HTR-8/SVneo (cell line): ENCODE results near the gene ISYNA1.
A peak's percentile ranks its signal among the peaks of the same experiment; 100 is the strongest.

Experiments
- DNase-seq: peaks from one replicate; pipeline ENCODE4 v3.0.0; 2011; ENCODE audit warnings: low spot score, mixed read lengths; ENCODE audit not compliant: insufficient read length
- FAIRE-seq: peaks from 2 replicates; lab custom pipeline; 2011; peaks lifted over from hg19 to GRCh38; lab: Jason Lieb, UNC

Gene ISYNA1

DNA sequence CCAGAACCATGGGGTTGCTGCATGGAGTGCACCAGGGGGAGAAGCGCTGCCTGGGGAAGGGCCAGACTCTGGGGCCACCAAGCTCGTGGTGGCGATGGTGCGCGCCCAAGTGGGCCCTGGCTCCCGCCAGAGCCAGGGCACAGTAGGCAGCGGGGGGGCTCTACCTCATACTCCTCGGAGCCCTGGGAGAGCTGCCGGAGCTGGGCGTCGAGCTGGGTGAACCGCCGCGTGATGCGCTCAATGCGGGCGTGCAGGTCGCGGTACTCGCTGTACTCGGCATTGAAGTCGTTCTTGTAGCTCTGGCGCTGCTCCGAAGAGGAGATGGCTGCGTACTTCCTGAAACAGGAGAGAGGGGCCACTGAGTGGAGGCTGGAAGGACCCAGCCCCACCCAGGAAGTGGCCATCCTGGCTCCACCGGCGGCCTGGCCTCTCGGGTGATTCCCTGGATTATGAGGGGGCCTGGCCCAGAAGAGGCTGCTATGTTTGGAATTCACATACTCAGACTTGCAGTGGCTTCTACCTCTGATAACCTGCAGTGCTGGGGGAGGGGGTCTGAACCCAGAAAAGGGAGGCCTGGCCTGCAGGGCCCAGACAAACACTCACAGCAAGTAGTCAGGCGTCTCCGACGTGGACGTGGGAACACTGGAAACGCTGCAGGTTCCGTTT, 8.3 kb upstream of the ISYNA1 start:
- no peak for FAIRE-seq
- no peak for DNase-seq

DNA sequence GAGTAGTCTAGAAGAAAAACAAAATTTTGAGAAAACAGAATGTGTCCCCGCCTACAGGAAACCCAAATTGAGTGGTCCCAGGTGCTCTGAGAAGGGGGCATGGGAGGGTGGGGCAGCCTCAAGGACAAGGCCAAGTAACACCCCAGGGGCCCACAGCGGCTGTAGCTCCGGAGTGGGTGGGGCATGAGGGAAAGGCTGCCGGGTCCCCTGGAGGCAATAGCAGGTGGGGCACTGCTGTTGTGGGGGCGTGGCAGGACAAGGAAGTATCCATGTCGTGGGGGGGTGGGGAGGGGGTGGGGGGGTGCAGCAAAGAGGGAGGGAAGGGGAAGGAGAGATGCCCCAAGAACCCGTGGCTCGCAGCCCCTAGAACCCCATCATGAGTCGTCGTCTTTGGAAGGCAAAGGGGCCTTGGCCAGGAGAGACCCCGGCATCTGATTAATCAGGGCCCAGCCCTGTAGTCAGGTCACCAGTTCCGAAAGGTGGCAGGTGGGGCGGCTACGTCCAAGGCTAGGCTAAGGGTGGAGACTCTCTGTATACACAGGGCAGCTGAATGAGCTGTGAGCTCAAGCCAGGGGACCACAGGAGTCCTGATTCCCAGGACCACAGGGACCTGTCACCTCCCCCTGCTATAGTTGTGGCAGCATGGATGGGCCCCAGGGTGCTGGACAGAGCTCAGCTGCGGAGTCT, 7.5 kb upstream of the ISYNA1 start:
- no peak for FAIRE-seq
- no peak for DNase-seq

DNA sequence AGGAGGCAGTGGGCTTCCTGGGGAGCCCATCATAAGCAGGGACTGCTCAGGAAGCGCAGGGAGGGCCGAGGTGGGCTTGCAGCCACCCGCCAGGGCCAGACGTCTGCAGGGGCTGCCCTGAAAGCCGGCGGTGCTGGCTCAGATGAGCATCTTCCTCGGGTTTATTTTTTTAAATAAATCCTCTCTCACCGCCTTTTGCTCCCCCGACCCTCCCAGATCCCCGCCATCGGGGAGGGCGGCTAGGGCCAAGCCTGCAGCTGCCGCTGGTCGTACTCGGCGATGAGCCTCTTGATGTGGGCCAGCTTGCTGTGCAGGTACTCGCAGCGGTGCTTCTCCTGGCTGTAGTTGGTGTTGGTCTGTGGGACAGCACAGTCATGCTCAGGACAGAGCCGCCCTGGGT, 6.6 kb upstream of the ISYNA1 start:
- DNase-seq: no peak
- no peak for FAIRE-seq

DNA sequence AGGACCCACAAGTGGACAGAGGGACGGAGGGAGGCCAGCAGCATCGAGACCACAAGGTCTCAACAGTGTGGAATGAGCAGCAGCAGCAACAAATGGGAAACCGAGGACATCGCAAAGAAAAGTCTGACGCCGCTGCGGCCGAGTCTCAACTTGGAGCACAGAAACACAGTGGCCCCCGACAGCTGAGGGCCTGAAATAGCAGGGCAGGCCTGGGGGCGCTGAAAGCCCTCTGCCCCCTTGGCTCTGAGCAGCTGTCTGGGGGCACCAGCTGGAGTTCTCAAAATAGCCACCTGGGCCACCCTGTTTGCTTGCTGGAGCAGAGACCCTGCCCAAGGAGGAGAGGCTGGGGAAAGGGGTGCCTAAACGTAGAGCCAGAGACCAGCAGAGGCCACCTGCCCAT, 5.9 kb upstream of the ISYNA1 start:
- DNase-seq (no peak), FAIRE-seq (no peak)

DNA sequence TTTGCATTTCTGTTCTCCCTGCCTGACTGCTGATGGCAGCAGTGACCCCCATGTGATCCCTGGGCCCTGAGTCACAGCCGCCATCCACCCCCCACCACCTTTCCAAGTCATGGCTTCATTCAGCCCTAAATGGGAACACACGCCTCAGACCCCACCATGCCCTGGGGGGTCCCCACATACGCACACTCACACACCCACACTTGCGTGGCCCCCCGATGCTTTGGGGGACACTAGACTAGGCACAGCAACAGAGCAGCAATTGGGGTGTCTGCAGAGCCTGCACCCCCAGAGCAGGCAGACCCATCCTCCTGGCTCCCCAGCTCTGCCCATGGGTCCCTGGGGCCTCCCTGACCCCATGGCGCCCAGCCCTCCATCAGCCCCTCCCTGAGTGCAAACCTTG, 5.5 kb upstream of the ISYNA1 start:
- no peak for FAIRE-seq
- DNase-seq: no peak

DNA sequence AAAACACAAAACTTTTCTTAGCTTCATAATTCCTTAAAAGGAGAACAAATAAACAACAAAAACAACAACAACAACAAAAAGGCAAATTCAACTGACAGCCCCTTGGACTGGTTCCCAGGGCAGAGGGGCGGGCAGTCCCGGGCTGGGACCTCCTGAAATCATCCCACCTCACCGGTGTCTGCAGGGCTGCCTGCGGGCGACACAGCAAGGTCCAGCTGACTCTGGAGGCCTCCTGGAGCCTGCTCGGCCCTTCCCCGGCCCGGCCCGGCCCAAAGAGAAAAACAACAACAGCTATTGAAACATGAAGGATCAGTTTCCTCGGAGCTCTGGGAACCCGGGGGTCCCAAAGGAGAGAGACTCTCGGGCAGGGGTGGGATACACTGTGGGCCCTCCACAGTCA, 5.0 kb upstream of the ISYNA1 start:
- no peak for DNase-seq
- FAIRE-seq: no peak

DNA sequence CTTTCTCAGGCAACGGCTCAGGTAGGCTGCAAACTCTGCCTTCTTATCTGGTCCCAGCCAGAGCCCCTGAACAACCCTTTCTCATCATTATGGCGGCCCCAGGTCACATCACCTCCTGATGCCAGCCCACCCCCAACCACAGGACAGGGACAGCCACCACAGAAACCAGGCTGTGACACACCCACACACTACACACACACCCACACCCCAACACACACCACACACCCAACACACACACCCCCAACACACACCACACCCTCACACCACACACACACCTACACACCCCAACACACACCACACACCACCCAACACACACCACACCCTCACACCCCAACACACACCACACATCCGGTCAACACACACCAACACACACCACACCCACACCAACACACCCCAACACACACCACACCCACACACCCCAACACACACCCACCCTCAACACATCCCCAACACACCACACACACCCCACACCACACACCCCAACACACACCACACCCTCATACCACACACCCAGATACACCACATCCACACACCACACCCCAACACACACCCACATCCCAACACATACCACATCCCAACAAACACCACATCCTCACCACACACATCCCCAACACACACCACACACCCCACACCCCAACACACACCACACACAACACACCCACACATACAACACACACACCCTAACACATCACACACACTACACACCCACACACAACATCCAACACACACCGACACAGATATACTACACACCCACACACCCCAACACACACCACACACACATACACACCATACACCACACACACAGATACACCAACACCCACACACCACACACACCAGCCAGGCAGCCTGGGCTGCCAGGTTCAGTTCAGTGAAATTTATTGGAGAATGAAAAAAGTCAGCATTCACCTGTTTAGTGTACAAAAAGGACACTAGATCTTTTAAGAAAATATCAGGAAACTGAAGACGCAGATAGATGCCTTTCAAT, 4.2 kb upstream of the ISYNA1 start:
- DNase-seq (no peak), FAIRE-seq (peak; percentile 98)

DNA sequence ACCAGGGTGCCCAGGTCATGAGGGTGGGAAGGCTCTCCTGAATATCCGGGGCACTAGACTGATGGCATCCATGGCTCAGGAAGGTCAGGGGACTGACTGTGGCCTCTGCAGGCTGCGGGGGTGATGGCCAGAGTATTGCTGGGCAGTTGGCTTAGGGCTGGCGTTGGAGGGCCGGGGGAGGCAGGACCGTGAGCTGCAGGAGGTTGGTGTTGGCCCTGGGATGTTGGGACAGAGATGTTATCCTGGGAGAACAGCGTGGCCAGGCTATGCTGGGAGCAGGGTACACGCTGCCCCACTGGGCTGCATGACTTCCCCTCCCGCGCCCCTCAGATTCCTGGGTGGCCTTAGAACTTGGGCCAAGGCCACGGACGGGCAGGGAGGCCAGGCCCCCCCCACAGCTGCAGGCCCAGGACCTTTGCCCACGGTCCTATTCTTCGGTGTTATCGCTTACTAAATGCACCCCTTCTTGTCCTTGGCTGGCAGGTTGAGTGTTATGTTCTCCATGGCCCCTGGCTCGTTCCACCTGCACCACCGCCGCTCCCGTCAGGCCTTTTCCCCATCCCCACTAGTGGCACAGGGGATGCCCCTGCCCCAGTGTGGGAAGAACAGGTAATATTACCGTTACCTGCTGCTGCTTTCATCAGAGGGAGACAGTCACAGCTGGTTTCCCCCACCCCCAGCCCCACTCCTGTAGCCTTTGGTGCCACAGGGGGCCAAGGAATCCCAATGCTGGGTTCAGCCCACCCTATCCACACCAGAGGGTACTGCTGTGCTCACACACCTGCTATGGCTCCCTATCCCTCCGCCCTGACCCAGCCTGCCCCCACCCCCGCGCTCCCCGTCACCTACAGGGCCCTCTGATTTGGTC, 3.2 kb upstream of the ISYNA1 start:
- no peak for FAIRE-seq
- DNase-seq: no peak

DNA sequence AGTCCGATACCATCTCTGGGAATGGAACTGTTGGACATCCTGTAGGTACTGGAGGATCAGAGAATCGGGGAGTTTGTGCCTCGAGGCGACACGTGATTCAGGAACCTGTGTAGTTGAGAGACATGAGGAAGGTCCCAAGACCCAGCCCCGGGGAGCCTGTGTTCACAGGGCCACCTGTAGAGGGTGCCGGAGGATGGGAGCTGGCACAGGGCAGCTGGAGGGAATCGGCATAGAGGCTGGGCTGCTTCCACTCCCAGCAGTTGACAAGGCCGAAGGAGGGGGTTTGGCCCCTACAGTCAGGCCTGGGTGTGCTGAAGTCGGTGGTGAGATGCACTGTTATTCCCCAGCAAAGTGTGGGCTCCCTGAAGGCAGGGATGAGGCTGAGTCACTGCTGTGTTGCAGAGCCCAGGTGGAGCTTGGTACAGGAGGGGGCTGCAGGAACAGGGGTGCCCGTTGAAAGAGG, 2.5 kb upstream of the ISYNA1 start:
- FAIRE-seq: no peak
- no peak for DNase-seq

DNA sequence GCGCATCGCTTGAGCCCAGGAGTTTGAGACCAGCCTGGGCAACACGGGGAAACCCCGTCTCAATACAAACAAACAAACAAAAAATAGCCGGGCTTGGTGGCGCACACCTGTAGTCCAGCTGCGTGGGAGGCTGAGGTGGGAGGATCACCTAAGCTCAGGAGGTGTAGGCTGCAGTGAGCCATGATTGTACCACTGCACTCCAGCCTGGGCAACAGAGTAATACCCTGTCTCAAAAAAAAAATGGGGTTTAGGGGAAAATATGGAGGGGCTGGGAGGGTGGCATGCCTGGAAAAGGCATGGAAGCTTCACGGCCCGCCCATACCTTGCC, 1.9 kb upstream of the ISYNA1 start:
- DNase-seq: no peak
- FAIRE-seq: no peak

DNA sequence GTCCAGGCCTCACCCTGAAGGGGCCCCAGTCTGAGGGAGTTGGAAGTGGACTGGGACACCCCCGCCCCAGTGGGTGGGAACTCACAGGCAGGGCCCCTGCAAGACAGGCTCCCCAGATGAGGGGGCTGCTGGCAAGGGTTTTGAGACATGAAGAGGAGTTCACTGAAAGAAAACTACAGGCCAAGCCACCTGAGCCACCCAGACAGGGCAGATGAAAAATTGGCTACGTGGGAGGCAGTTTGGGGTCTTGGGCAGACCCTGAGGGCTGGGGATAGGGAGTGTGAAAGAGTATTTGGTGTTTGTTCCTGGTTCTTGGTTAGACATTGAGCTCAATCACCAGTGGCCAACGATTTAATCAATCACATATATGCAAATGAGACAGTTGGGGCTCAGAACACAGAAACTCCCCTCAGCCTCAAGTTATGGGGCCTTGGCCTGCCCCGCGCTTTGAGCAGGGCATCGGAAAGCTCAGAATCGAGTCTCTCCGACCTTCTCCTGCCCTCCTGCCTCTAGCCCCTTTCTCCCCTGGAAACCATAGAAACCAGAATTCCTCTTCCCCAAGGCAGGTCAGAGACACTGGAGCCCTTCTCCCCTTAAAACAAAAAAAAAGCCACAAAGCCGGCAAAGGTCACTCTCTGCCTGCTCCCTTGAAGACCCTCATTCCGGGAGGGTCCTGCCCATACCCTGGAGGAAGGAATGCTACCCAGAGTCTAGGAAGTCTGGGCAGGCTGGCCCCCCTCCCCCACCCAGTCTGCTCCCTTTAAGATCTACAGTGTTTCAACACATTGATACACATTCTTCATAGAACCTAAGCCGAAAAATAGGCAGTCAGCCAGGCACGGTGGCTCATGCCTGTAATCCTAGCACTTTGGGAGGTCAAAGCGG, 1.3 kb upstream of the ISYNA1 start:
- no peak for DNase-seq
- no peak for FAIRE-seq

DNA sequence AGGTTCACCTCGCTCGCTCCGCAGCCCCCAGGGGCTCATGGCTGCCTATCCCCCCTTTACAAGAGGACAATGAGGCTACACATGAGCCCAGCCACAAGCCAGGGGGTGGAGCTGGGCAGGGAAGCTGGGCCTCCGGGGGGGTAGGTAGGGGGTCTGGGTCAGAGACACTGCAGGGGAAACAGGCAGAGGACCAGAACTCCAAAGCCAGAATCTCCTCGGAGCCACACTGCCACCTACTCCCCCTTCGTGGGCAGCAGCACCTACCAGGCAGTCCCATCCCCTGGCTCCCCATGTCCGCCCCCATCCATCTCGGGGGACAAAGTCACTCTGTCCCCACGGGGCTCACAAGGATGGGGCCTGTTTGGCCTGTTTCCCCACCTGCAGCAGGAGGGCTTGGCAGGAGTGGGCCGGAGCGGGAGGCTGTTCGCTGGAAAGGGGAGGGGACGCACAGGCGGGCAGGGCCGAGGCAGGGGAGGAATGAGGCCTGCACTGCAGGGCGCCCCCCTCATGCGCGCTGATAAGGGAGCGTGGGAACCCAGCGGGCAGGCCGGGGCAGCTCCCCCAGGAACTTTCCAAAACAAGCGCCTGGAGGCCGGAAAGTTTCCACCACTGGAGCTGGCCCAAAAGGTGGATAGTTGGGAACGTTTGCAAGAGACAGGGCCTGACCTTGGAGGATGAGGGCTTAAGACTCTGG, 545 bp upstream of the ISYNA1 start:
- FAIRE-seq: peak; percentile 16
- DNase-seq: no peak

DNA sequence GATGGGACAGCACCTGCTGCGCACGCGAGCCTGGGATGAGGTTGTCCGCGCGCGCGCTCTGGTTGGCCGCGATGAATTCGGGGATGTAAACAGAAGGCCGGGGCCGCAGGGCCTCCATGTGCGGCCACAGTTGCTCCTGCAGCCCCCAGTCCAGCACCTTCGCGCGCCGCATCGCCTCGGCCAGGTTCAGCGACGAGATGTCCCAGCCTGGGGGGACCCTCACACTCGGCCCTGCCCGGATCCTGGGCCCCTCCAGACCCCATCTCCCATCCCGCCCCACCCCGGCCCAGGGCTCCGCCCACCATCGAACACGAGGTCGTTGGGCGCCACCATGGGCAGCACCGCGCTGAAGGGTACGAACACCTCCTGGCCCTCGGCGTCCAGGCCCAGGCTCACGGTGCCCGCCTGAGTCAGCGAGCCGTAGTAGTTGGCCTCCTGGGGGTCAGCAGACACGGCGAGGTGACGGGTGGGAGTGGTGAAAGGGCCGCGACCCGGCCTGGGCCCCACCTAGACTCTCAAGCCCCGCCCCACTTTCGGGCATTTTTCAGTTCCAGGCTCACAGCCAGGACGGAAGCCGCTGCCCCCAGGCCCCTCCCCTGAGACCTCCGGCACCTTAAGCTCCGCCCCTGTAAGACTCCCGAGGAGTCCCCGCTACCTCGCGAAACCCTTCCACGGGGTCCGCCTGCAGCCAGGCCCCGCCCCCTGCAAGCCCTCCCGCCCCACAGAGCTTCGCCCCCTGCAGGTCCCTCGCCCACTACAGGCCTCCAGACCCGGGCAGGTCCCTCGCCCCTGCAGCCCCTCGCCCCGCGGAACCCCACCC, 1.1 kb downstream of the ISYNA1 start:
- peak; percentile 89 for FAIRE-seq
- DNase-seq: peak; percentile 96

DNA sequence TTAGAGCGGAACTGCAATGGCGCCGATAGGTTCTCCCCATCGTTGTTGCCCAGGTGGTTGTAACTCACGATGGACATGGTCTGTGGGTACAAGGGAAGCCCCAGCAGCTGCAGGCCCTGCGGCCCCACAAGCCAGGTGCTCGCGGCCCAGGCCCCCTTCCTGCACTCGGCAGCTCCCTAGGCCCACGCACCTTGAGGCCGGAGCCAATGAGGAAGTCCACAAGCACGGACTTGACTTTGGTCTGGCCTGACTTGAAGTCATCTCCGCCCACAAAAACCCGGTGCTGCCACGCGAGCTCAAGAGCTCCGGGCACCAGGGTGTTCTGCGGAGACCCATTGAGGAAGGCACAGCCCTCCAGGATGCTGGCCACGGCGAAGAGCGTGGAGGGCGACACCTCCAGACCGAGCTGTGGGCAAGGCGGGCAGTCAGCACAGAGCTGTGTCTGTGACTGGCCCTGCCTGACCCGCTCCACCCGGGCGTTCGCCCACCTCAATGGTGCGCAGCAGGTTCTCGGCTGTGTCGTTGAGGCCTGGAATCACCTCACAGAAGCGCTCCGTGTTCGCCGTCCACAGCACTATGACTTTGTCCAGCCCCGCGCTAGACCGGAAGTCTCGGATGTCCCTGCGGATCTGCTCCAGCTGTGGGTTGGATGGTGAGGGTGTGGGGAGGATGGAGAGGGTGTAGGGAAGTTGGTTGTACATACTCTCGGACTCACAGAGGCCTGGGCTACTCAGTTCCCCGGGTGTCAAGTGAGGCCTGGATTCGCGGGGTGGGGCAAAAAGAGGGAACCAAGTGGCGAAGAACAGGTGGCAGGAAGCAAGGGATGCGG, 1.9 kb downstream of the ISYNA1 start:
- DNase-seq: no peak

DNA sequence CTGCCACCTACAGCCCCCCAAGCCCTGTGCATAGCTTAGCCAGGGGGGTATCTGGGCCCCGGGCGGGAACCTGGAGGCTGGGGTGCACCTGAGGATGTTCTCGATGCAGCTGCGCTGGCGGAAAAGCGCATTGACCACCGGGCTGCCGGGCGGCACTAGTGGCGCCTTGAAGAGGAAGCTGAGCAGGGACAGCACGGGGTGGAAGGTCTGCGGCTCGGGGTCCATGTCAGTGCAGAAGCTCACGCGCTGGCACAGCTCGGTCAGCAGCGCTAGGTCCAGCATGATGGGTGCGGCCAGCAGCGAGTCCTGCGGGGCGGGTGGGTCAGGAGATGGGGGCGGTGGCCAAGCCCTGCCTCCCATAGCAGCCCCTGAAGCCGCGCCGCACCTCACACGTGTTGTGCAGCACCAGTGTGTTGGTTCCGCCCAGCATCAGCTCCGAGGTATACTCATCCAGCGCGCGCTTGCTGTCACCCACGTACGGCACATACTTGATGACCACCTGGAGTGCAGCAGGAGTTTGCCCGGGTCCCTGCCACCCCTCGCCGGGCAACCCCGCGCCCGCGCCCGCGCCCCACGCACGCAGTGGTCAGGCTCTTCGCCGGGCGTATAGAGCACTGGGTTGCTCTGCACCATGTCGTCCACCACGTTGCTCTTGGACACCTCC, 2.6 kb downstream of the ISYNA1 start:
- FAIRE-seq (no peak), DNase-seq (no peak)

More for the DNA sequence above, 1.9 kb downstream of the ISYNA1 start:
- FAIRE-seq: no peak

DNA sequence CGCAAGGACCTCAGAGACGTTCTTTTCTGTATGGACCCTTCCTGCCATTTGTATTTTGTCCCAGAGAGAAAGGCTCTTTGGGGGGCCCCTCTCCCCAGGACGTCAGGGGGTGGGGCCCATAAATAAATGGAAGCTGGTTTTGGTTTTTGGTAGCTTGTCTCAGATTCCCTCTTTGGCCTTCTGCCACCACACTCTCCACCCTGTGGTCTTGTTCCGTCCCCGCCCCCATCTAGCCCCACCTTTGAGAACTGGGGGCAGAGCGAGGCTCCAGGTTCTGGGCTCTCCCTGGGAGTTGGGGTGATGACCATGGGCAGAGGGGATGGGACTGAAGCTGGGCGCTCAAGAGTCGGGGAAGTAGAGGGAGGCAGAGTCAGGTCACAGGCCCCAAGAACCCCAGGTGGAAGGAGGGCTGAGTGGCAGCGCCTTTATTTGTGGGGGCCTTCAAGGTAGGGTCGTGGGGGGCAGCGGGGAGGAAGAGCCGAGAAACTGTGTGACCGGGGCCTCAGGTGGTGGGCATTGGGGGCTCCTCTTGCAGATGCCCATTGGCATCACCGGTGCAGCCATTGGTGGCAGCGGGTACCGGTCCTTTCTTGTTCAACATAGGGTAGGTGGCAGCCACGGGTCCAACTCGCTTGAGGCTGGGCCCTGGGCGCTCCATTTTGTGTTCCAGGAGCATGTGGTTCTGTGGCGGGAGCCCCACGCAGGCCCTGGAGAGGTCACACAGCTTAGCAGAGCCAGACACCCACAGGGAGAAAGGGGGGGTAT, 3.3 kb downstream of the ISYNA1 start:
- FAIRE-seq: no peak

More for the DNA sequence above, 3.3 kb downstream of the ISYNA1 start:
- no peak for DNase-seq
